Measurements from ENCODE around the gene DROSHA.

- TF ChIP-seq CTCF (IDR thresholded peaks at IDR 0.05; ENCODE audit: borderline replicate concordance, extremely low read depth, low read length, poor library complexity, severe bottlenecking) (no peak), EZH2 (IDR thresholded peaks at IDR 0.05; ENCODE audit: borderline replicate concordance, low read depth, low read length, severe bottlenecking) (no peak)
Measured at GRCh38 chr5:31469886-31470285, 62.0 kb downstream of the DROSHA start.

All from DND-41 (cell line).